A549 (cell line): ENCODE data around the gene USP34. TPM values are rescaled to one million over a fixed set of nuclear protein-coding genes. Genes with fewer than 3 reads are reported as not detected.

Experiments
- ATAC-seq, 2 experiments: fragments of 200-7000 bp in 1 of 2; fragments of >200 bp in 1 of 2; cut with Nextera tagmentation in 1 of 2; cut with Tn5 transposase in 1 of 2; 3 replicates each; pipeline versions ENCODE4 v1.8.0 to v1.9.1; 2018 to 2020; ENCODE audit warnings: mild to moderate bottlenecking in 1 of 2, moderate library complexity in 1 of 2
- CTCF ChIA-PET: fragments of 300-600 bp; sonication (Branson Sonifier 250); formaldehyde crosslinking; extraction: SDS; loops from one replicate; lab custom pipeline; 2021; ENCODE audit warnings: antibody characterized with exemption, inconsistent platforms; lab: Yijun Ruan, JAX
- POLR2A ChIA-PET: fragments of 350-600 bp; formaldehyde crosslinking; extraction: SDS; loops from one replicate; lab custom pipeline; 2021; ENCODE audit warnings: antibody characterized with exemption, inconsistent platforms; lab: Yijun Ruan, JAX
- DNase-seq, 2 experiments: peaks; one replicate each; pipeline versions ENCODE4 v3.0.0 to v3.0.0-alpha.2; 2011 to 2016; ENCODE audit warnings: low read depth in 1 of 2, low spot score in 1 of 2
- FAIRE-seq: peaks from 2 replicates; lab custom pipeline; 2011; peaks lifted over from hg19 to GRCh38; lab: Jason Lieb, UNC
- H3K27ac ChIP-seq, 2 experiments: fragments of >200 bp; sonication (Bioruptor Twin); formaldehyde crosslinking; 3 replicates each; pipeline ENCODE4 v1.5.1; 2016 to 2017
- H3K4me1 ChIP-seq: fragments of >200 bp; sonication (Bioruptor Twin); formaldehyde crosslinking; 3 replicates; pipeline ENCODE4 v1.6.1; 2016
- H3K4me2 ChIP-seq: fragments of >200 bp; sonication (Bioruptor Twin); formaldehyde crosslinking; 3 replicates; pipeline ENCODE4 v1.6.1; 2016
- H3K4me3 ChIP-seq: fragments of >200 bp; sonication (Bioruptor Twin); formaldehyde crosslinking; 3 replicates; pipeline ENCODE4 v1.5.1; 2016
- H3K9me3 ChIP-seq: fragments of >200 bp; sonication (Bioruptor Twin); formaldehyde crosslinking; 3 replicates; pipeline ENCODE4 v1.6.1; 2016
- ATOH8 ChIP-seq: fragments of 250-450 bp; sonication (Bioruptor Pico); IDR thresholded peaks from 2 replicates; pipeline ENCODE4 v1.5.0; 2020; ENCODE audit warnings: low read depth, mild to moderate bottlenecking, moderate library complexity
- CBX2 ChIP-seq: fragments of 200-600 bp; sonication (generic); IDR thresholded peaks from 2 replicates; pipeline ENCODE4 v1.6.1; 2016; ENCODE audit warnings: low read depth, mild to moderate bottlenecking, borderline replicate concordance
- CEBPB ChIP-seq, 2 experiments: fragments of >200 bp in 1 of 2; sonication (Bioruptor Twin) in 1 of 2; formaldehyde crosslinking in 1 of 2; IDR thresholded peaks; 2 replicates each; pipeline ENCODE4 v1.6.1; 2012 to 2016
- EHF ChIP-seq: fragments of 250-450 bp; sonication (Bioruptor Pico); IDR thresholded peaks from 2 replicates; pipeline ENCODE4 v1.5.0; 2020; ENCODE audit warnings: mild to moderate bottlenecking
- ELK1 ChIP-seq: fragments of 150-350 bp; IDR thresholded peaks from 2 replicates; pipeline ENCODE4 v1.6.1; 2014; ENCODE audit warnings: low read depth, mild to moderate bottlenecking, low read length
- ESRRA ChIP-seq: fragments of 150-350 bp; IDR thresholded peaks from 2 replicates; pipeline ENCODE4 v1.6.1; 2014; ENCODE audit warnings: mild to moderate bottlenecking, low read length, borderline replicate concordance
- FOSB ChIP-seq: fragments of 250-450 bp; sonication (Bioruptor Pico); IDR thresholded peaks from 2 replicates; pipeline ENCODE4 v1.5.0; 2020; ENCODE audit warnings: mild to moderate bottlenecking, moderate library complexity
- FOSL2 ChIP-seq, 2 experiments: fragments of 450-650 bp in 1 of 2; fragments of >200 bp in 1 of 2; sonication (Bioruptor Twin) in 1 of 2; formaldehyde crosslinking; IDR thresholded peaks; 2 replicates each; pipeline versions ENCODE4 v1.5.0 to v1.6.1; 2016 to 2020; ENCODE audit warnings: mild to moderate bottlenecking in 1 of 2, moderate library complexity in 1 of 2
- GATA3 ChIP-seq: IDR thresholded peaks from 2 replicates; pipeline ENCODE4 v1.6.1; 2012; ENCODE audit warnings: borderline replicate concordance
- MAZ ChIP-seq: fragments of 150-350 bp; IDR thresholded peaks from 2 replicates; pipeline ENCODE4 v1.6.1; 2014; ENCODE audit warnings: antibody characterized with exemption, low read depth, low read length, borderline replicate concordance
- NFE2L2 ChIP-seq: fragments of 150-350 bp; conservative IDR thresholded peaks from 2 replicates; pipeline ENCODE4 v1.6.1; 2014; ENCODE audit warnings: low read length
- NPAS2 ChIP-seq: fragments of 250-450 bp; sonication (Bioruptor Pico); IDR thresholded peaks from 2 replicates; pipeline ENCODE4 v1.8.0; 2022; ENCODE audit warnings: mild to moderate bottlenecking, moderate library complexity, borderline replicate concordance
- NR3C1 ChIP-seq: fragments of >200 bp; sonication (Bioruptor Twin); formaldehyde crosslinking; IDR thresholded peaks from 3 replicates; pipeline ENCODE4 v1.6.1; 2017
- POLR2A ChIP-seq: IDR thresholded peaks from 2 replicates; pipeline ENCODE4 v1.6.1; 2012; ENCODE audit warnings: mild to moderate bottlenecking, low read length
- POLR2AphosphoS2 ChIP-seq: conservative IDR thresholded peaks from 2 replicates; pipeline ENCODE4 v1.6.1; 2012; ENCODE audit warnings: low read length, improper control_type of control experiment, inconsistent platforms
- RNF2 ChIP-seq: fragments of 200-600 bp; sonication (generic); IDR thresholded peaks from 2 replicates; pipeline ENCODE4 v1.6.1; 2016; ENCODE audit warnings: low read depth, mild to moderate bottlenecking, antibody characterized with exemption, moderate library complexity, borderline replicate concordance
- SMC3 ChIP-seq: fragments of >200 bp; sonication (Bioruptor Twin); formaldehyde crosslinking; IDR thresholded peaks from 3 replicates; pipeline ENCODE4 v1.6.1; 2018; ENCODE audit warnings: inconsistent platforms
- SREBF2 ChIP-seq: fragments of 450-650 bp; IDR thresholded peaks from 2 replicates; pipeline ENCODE4 v1.6.1; 2014; ENCODE audit warnings: mild to moderate bottlenecking, moderate library complexity
- TP53 ChIP-seq: fragments of 250-450 bp; sonication (Bioruptor Pico); IDR thresholded peaks from 2 replicates; pipeline ENCODE4 v1.5.0; 2021; ENCODE audit warnings: mild to moderate bottlenecking, moderate library complexity
- ZC3H11A ChIP-seq: fragments of 450-650 bp; IDR thresholded peaks from 2 replicates; pipeline ENCODE4 v1.6.1; 2014; ENCODE audit warnings: antibody characterized with exemption, mild to moderate bottlenecking
- ZSCAN20 ChIP-seq: fragments of 250-450 bp; sonication (Bioruptor Pico); IDR thresholded peaks from 2 replicates; pipeline ENCODE4 v1.8.0; 2022; ENCODE audit warnings: mild to moderate bottlenecking, moderate library complexity
- WGBS: methylation state at CpG from one replicate; pipeline ENCODE4 v1.1.6; 2017; ENCODE audit errors: missing lambda C conversion rate; 5-methylcytosine and 5-hydroxymethylcytosine counted together
- polyA plus RNA-seq, 4 experiments: library from polyadenylated mRNA; depleted of rRNA in 3 of 4; stranded (reverse); fragments of >200 nt; fragmentation: RNase III in 1 of 4; extraction: RNeasy Plus Mini Kit Qiagen cat#74134 plus additional on column Dnase treatment in 1 of 4; gene quantifications; 2 replicates in 3 of 4; 3 replicates in 1 of 4; pipeline ENCODE4 v1.2.3, GENCODE V29; 2011 to 2017
- TF ChIP-seq, protein P1 (sequence below): IDR thresholded peaks from 2 replicates; pipeline ENCODE4 v1.6.1; 2012; ENCODE audit warnings: low read depth, borderline replicate concordance
- TF ChIP-seq, protein P2 (sequence below): fragments of 450-650 bp; IDR thresholded peaks from 2 replicates; pipeline ENCODE4 v1.6.1; 2014; ENCODE audit warnings: antibody characterized with exemption

The USP34 gene
- polyA plus RNA-seq, 2 of the 4 experiments (the other 2 are of a cell fraction): 47.7 to 132 TPM

GRCh38 chr2:61343141-61343540, 127.7 kb downstream of the USP34 start:
- Histone ChIP-seq H3K4me2 (no peak overlapping the region), H3K9me3 (no peaks in the 10 kb centered on the region), H3K4me3 (no peak overlapping the region), H3K27ac (no peak overlapping the region), H3K4me1 (peaks cover 20% of the 10 kb centered on the region; the same call in 2 of the 3 replicates)
- WGBS: 85% methylated on average over 1 of the region's 1 CpG
- DNase-seq (no peak), ATAC-seq (no peak), FAIRE-seq (no peak)
- POLR2A ChIA-PET: interaction anchor here (0.6 kb wide), 1 partner anchor 195 kb away, joined by 3 read pairs; the partner anchor contains the start of gene XPO1
- TF ChIP-seq POLR2A (no peak), TP53 (CRISPR knock-in tag) (no peak), ESRRA (no peak), NPAS2 (CRISPR knock-in tag) (no peak), RNF2 (no peak), SREBF2 (no peak), SMC3 (no peak), CEBPB (IDR thresholded peaks at IDR 0.05) (no peak), POLR2AphosphoS2 (no peak), EHF (CRISPR knock-in tag) (no peak), MAZ (no peak), CBX2 (no peak)
- CTCF ChIA-PET: no interaction called here

- FAIRE-seq: no peak
- DNase-seq: peak in 1 of 2 experiments; percentile 50
- no peaks in the 10 kb centered on the region for H3K9me3 ChIP-seq
- 79% methylated on average over 2 of the region's 2 CpGs for WGBS
- no peak overlapping the region for H3K27ac ChIP-seq
- peaks cover 20% of the 10 kb centered on the region; the same call in 2 of the 3 replicates for H3K4me1 ChIP-seq
- peak overlapping the region; percentile 18; the same call in 2 of the 3 replicates for H3K4me2 ChIP-seq
- no peak for TF ChIP-seq ATOH8
- no peak for TF ChIP-seq FOSL2 (IDR thresholded peaks at IDR 0.05)
- TF ChIP-seq FOSL2 (CRISPR knock-in tag; IDR thresholded peaks at IDR 0.05): peak; percentile 58; the same call in 1 of the 2 replicates
- POLR2A ChIA-PET: no interaction called here
- ATAC-seq: peak; percentile 76 to 90
- H3K4me3 ChIP-seq: no peak overlapping the region
- CTCF ChIA-PET: no interaction called here
These were observed 130.6 kb downstream of the USP34 start for GRCh38 chr2:61340242-61340641.

DNA sequence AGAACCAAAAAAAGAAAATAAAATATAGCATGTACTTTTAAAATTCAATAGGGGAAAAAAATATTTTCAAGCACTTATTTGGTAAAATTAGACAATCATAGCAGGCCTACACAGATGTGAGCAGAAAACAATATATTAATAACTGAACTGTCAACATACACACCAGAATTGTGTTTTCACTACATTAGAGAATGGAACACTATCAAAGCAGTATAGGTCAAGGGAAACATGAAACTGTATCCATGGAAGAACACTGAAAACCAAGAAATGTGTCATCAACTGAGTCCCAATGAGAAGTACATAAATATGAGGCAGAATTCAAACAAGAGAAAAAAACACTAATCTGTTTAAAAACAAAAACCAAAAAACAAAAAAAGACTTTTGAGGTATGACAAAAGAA, 132.4 kb downstream of the USP34 start:
- CTCF ChIA-PET: no interaction called here
- FAIRE-seq: no peak

More for the DNA sequence above, 132.4 kb downstream of the USP34 start:
- no peak overlapping the region for H3K4me3 ChIP-seq
- H3K27ac ChIP-seq: no peak overlapping the region
- TF ChIP-seq ZC3H11A (no peak), ELK1 (no peak), ATOH8 (no peak), NFE2L2 (no peak), CBX2 (no peak), ZSCAN20 (CRISPR knock-in tag) (no peak), FOSB (CRISPR knock-in tag) (no peak), NR3C1 (no peak), GATA3 (no peak)
- TF ChIP-seq, protein P1, sequence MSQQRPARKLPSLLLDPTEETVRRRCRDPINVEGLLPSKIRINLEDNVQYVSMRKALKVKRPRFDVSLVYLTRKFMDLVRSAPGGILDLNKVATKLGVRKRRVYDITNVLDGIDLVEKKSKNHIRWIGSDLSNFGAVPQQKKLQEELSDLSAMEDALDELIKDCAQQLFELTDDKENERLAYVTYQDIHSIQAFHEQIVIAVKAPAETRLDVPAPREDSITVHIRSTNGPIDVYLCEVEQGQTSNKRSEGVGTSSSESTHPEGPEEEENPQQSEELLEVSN: no peak
- TF ChIP-seq, protein P2, sequence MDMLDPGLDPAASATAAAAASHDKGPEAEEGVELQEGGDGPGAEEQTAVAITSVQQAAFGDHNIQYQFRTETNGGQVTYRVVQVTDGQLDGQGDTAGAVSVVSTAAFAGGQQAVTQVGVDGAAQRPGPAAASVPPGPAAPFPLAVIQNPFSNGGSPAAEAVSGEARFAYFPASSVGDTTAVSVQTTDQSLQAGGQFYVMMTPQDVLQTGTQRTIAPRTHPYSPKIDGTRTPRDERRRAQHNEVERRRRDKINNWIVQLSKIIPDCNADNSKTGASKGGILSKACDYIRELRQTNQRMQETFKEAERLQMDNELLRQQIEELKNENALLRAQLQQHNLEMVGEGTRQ: no peak
- H3K9me3 ChIP-seq: no peaks in the 10 kb centered on the region
- ATAC-seq: no peak
- H3K4me1 ChIP-seq: peaks cover 20% of the 10 kb centered on the region; the same call in 2 of the 3 replicates
- POLR2A ChIA-PET: no interaction called here
- no peak overlapping the region for H3K4me2 ChIP-seq
- DNase-seq: no peak
